Stimulated activated CD4-positive, alpha-beta T cell treated with anti-CD3 and anti-CD28 coated beads, Interleukin-1b, Interleukin-23, amount 100 ng/mL, for 1 hour (primary cell): Measurements from ENCODE around the gene GPR42.
"Not testable (repeated sequence)": the region's sequence is repeated elsewhere in the genome, so short reads cannot be mapped to it uniquely, and the experiment has no call there.

ENCODE experiments used
- DNase-seq, 2 donors: peaks; one replicate each; pipeline ENCODE4 v3.0.0-alpha.2; 2020; ENCODE audit warnings: low read depth in 2 of 2

The GPR42 gene

GRCh38 chr19:35347171-35347929, 23.5 kb upstream of the GPR42 start, which contains the start of gene FFAR1:
Gene FFAR1 (plus strand): TSS chr19:35347902. CDS start chr19:35351552, 3,650 bp downstream.
- no peak for DNase-seq

GRCh38 chr19:35347930-35348298, 23.0 kb upstream of the GPR42 start:
- DNase-seq, result no peak

- DNase-seq, result no peak
Observed at GRCh38 chr19:35348911-35349611, 21.8 kb upstream of the GPR42 start.

- DNase-seq, result no peak
Observed at GRCh38 chr19:35349614-35350521, 21.0 kb upstream of the GPR42 start.

- DNase-seq, result no peak
Observed at GRCh38 chr19:35350591-35350990, 20.3 kb upstream of the GPR42 start.

GRCh38 chr19:35351411-35352176, 19.3 kb upstream of the GPR42 start:
- DNase-seq, result no peak

GRCh38 chr19:35352177-35352447, 18.8 kb upstream of the GPR42 start:
- DNase-seq, result no peak

- DNase-seq, result peak; percentile 44 to 46
Observed at GRCh38 chr19:35352448-35353304, 18.2 kb upstream of the GPR42 start.

- DNase-seq, result no peak
Observed at GRCh38 chr19:35353635-35354034, 17.2 kb upstream of the GPR42 start.

GRCh38 chr19:35354898-35355297, 16.0 kb upstream of the GPR42 start:
- DNase-seq, result no peak

GRCh38 chr19:35355791-35356460, 14.9 kb upstream of the GPR42 start:
- DNase-seq, result no peak

GRCh38 chr19:35357867-35358573, 12.8 kb upstream of the GPR42 start, which contains the start of gene FFAR3:
Gene FFAR3 (plus strand): TSS chr19:35358460. CDS start chr19:35358891, 431 bp downstream.
- DNase-seq, result no peak

GRCh38 chr19:35358834-35359233, 12.0 kb upstream of the GPR42 start:
- not testable (repeated sequence) for DNase-seq

- DNase-seq, result not testable (repeated sequence)
Observed at GRCh38 chr19:35359395-35359794, 11.5 kb upstream of the GPR42 start.

GRCh38 chr19:35360081-35360480, 10.8 kb upstream of the GPR42 start:
- DNase-seq, result not testable (repeated sequence)

GRCh38 chr19:35360880-35361420, 9.9 kb upstream of the GPR42 start:
- no peak for DNase-seq

- DNase-seq, result no peak
Observed at GRCh38 chr19:35362261-35363000, 8.4 kb upstream of the GPR42 start.

- no peak for DNase-seq
Observed at GRCh38 chr19:35363001-35363590, 7.8 kb upstream of the GPR42 start.
